IMR-90 (cell line): ENCODE measurements around the gene PIP4P1.

Source experiments
- BHLHE40 ChIP-seq: fragments of 150-350 bp; IDR thresholded peaks from 2 replicates; pipeline ENCODE4 v1.6.1; 2016; ENCODE audit warnings: mild to moderate bottlenecking, low read depth, low read length
- CEBPB ChIP-seq: IDR thresholded peaks from 2 replicates; pipeline ENCODE4 v1.6.1; 2012; ENCODE audit warnings: low read depth, low read length, improper control_type of control experiment
- CHD1 ChIP-seq: IDR thresholded peaks from 2 replicates; pipeline ENCODE4 v1.6.1; 2012; ENCODE audit warnings: low read depth, low read length, improper control_type of control experiment
- MXI1 ChIP-seq: IDR thresholded peaks from 2 replicates; pipeline ENCODE4 v1.6.1; 2012; ENCODE audit warnings: low read depth, mild to moderate bottlenecking, low read length, moderate library complexity, borderline replicate concordance
- POLR2A ChIP-seq: IDR thresholded peaks from 2 replicates; pipeline ENCODE4 v1.6.1; 2012; ENCODE audit warnings: mild to moderate bottlenecking, low read depth, low read length
- RAD21 ChIP-seq: IDR thresholded peaks from 2 replicates; pipeline ENCODE4 v1.6.1; 2012; ENCODE audit warnings: low read length, improper control_type of control experiment
- RCOR1 ChIP-seq: IDR thresholded peaks from 2 replicates; pipeline ENCODE4 v1.6.1; 2012; ENCODE audit warnings: mild to moderate bottlenecking, low read length, improper control_type of control experiment; ENCODE audit not compliant: insufficient replicate concordance
- RFX5 ChIP-seq: IDR thresholded peaks from 2 replicates; pipeline ENCODE4 v1.8.0; 2012; ENCODE audit warnings: low read depth, mild to moderate bottlenecking, low read length, moderate library complexity
- SMC3 ChIP-seq: fragments of 150-350 bp; IDR thresholded peaks from 2 replicates; pipeline ENCODE4 v1.6.1; 2016; ENCODE audit warnings: low read depth, mild to moderate bottlenecking, antibody characterized with exemption, low read length, moderate library complexity
- TF ChIP-seq, protein P1 (sequence below): conservative IDR thresholded peaks from 2 replicates; pipeline ENCODE4 v1.5.1; 2012; ENCODE audit warnings: mild to moderate bottlenecking, low read depth, low read length, improper control_type of control experiment
- TF ChIP-seq, protein P2 (sequence below): fragments of 150-350 bp; IDR thresholded peaks from 2 replicates; pipeline ENCODE4 v1.6.1; 2016; ENCODE audit warnings: low read depth, mild to moderate bottlenecking, low read length, moderate library complexity, borderline replicate concordance

DNA sequence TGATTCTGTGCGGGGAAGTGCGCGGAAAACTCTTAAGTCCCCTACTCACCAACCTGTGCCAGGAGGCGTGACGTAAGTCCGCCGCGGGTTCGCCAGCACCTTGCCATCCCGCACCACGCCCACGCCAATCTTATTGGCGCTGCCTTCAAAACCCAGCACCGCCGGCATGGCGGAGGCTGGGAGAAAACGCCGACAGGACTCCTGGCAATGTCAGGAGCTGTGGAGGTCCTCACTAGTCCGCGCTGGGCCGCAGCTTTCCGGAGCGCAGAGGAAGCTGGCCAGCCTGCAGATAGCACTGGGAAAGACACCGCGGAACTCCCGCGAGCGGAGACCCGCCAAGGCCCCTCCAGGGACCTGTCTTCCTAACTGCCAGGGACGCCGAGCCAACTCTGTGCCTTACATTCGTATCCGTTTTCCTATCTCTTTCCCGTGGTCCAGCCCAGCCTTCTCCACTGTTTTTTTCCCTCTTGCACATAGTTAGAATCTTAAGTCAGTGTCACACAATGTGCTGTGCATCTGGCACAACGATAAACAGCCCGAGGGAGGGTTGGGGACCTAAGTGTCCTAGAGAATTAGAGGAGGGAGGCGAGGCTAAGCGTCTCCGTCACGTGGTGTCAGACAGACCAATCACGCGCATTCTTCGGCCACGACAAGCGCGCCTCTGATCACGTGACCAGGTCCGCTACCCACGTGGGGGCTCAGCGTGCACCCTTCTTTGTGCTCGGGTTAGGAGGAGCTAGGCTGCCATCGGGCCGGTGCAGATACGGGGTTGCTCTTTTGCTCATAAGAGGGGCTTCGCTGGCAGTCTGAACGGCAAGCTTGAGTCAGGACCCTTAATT lies 6.5 kb downstream of the PIP4P1 start, which contains the start of the genes APEX1 and OSGEP:
- TF ChIP-seq, protein P1, sequence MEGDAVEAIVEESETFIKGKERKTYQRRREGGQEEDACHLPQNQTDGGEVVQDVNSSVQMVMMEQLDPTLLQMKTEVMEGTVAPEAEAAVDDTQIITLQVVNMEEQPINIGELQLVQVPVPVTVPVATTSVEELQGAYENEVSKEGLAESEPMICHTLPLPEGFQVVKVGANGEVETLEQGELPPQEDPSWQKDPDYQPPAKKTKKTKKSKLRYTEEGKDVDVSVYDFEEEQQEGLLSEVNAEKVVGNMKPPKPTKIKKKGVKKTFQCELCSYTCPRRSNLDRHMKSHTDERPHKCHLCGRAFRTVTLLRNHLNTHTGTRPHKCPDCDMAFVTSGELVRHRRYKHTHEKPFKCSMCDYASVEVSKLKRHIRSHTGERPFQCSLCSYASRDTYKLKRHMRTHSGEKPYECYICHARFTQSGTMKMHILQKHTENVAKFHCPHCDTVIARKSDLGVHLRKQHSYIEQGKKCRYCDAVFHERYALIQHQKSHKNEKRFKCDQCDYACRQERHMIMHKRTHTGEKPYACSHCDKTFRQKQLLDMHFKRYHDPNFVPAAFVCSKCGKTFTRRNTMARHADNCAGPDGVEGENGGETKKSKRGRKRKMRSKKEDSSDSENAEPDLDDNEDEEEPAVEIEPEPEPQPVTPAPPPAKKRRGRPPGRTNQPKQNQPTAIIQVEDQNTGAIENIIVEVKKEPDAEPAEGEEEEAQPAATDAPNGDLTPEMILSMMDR: no peak
- TF ChIP-seq POLR2A (peak; percentile 87), BHLHE40 (peak; percentile 86), SMC3 (no peak; the same call in 1 of the 2 replicates), CHD1 (no peak), RFX5 (no peak), RAD21 (no peak), RCOR1 (no peak), MXI1 (peak; percentile 97), CEBPB (no peak)
- TF ChIP-seq, protein P2, sequence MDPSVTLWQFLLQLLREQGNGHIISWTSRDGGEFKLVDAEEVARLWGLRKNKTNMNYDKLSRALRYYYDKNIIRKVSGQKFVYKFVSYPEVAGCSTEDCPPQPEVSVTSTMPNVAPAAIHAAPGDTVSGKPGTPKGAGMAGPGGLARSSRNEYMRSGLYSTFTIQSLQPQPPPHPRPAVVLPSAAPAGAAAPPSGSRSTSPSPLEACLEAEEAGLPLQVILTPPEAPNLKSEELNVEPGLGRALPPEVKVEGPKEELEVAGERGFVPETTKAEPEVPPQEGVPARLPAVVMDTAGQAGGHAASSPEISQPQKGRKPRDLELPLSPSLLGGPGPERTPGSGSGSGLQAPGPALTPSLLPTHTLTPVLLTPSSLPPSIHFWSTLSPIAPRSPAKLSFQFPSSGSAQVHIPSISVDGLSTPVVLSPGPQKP: no peak
